Activated CD4-positive, alpha-beta memory T cell treated with anti-CD3 and anti-CD28 coated beads, Interleukin-2, amount 10 ng/mL, durations not matched to agents 7 days and 5 days (primary cell): ENCODE measurements around the gene FBXO31. TPM values are rescaled to one million over a fixed set of nuclear protein-coding genes. Genes with fewer than 3 reads are reported as not detected.

ENCODE experiments used
- CTCF ChIA-PET: fragments of 350-600 bp; sonication (Branson Sonifier 250); formaldehyde crosslinking; loops from one replicate; lab custom pipeline; 2021; ENCODE audit warnings: antibody characterized with exemption, inconsistent platforms; lab: Charles Lee
- POLR2A ChIA-PET: fragments of 350-600 bp; sonication (Branson Sonifier 250); formaldehyde crosslinking; loops from one replicate; lab custom pipeline; 2021; ENCODE audit warnings: antibody characterized with exemption; lab: Charles Lee
- DNase-seq: peaks from one replicate; pipeline ENCODE4 v3.0.0-alpha.2; 2020
- H3K27ac Mint-ChIP-seq: one replicate; pipeline ENCODE4 v1.8.0; 2021; ENCODE audit warnings: mild to moderate bottlenecking, mixed read lengths
- H3K27me3 Mint-ChIP-seq: one replicate; pipeline ENCODE4 v1.8.0; 2021; ENCODE audit warnings: mixed read lengths
- H3K36me3 Mint-ChIP-seq: one replicate; pipeline ENCODE4 v1.8.0; 2021; ENCODE audit warnings: low read depth, mixed read lengths
- H3K4me1 Mint-ChIP-seq: one replicate; pipeline ENCODE4 v1.8.0; 2021; ENCODE audit warnings: mixed read lengths
- H3K4me3 Mint-ChIP-seq: one replicate; pipeline ENCODE4 v1.8.0; 2021; ENCODE audit warnings: mild to moderate bottlenecking, mixed read lengths
- H3K9me3 Mint-ChIP-seq: one replicate; pipeline ENCODE4 v1.8.0; 2021; ENCODE audit warnings: mixed read lengths
- total RNA-seq, 2 experiments: library from RNA; stranded (reverse); gene quantifications; one replicate each; pipeline ENCODE4 v1.2.3, GENCODE V29; 2021

FBXO31 gene
- total RNA-seq, 2 experiments from 2014 or later, result 28.8 to 29.0 TPM

GRCh38 chr16:87418216-87418615 lies 34.6 kb upstream of the FBXO31 start:
- Mint-ChIP-seq H3K27me3 (no peaks in the 10 kb centered on the region), H3K4me1 (no peaks in the 10 kb centered on the region), H3K27ac (no peak overlapping the region), H3K4me3 (no peak overlapping the region), H3K36me3 (no peaks in the 10 kb centered on the region), H3K9me3 (no peaks in the 10 kb centered on the region)
- DNase-seq, result no peak
- POLR2A ChIA-PET, result no interaction called here
- CTCF ChIA-PET, result no interaction called here

DNA sequence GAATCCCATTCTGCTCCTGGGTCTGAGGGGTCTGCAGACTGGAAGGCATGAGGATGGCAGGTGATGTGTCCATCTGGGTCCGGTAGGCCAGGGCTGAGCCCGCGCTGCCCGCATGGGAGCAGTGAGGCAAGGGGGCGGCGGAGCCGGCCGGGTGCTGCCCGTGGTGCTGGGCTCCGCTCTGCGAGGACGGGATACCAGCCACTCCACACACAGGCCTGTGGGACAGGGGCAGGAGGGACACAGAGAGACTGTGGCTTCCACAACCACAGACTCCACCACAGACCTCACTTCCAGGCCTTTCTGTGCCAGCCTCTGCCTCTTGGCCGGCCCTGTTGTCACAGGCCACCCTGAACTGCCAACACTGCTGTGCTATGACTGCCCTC lies 33.9 kb upstream of the FBXO31 start:
- Mint-ChIP-seq H3K36me3 (no peaks in the 10 kb centered on the region), H3K4me1 (no peaks in the 10 kb centered on the region), H3K27ac (no peak overlapping the region), H3K9me3 (no peaks in the 10 kb centered on the region), H3K27me3 (no peaks in the 10 kb centered on the region), H3K4me3 (no peak overlapping the region)
- CTCF ChIA-PET, result interaction anchor here (1.4 to 1.6 kb wide), 2 partner anchors 351 to 352 kb away, joined by 3 to 4 read pairs; no protein-coding TSS in a partner anchor
- DNase-seq, result no peak
- POLR2A ChIA-PET, result interaction anchor here (1.5 kb wide), 1 partner anchor 219 kb away, joined by 9 read pairs; no protein-coding TSS in a partner anchor

DNA sequence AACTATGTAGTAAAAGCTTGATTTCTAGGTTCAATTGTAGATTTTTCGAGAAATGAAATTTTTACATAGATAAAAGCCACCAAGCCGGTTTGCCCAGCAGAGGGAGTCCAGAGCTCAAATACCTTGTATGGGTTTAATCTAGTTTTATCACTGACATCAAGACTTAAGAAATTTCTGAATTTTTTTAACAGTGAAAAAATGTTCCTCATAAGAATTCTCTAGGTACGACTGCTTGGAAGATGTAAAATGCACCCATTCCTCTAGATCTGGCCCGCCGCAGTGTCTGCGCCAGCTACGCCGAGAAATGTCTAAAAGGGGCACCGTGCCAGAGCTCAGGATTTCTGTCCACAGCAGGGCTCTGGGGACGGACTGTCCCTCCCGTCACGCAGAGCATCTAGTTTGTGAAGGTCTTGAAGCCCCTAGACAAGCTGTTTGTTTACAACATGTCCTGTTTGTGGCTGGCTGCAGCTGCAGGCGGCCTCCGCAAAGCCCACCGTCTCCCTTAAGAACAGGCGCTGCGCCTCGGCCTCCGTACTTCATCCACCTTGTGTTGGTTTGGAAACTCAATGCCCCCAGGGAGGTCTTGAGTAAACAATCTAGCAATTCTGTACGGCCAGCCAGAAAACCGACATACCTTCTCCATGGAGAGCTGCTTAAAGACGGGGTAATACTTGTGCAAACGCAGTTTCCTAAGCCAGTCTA lies 33.4 kb upstream of the FBXO31 start:
- Mint-ChIP-seq H3K27ac (no peak overlapping the region), H3K27me3 (no peaks in the 10 kb centered on the region), H3K4me3 (no peak overlapping the region), H3K9me3 (no peaks in the 10 kb centered on the region), H3K36me3 (no peaks in the 10 kb centered on the region), H3K4me1 (no peaks in the 10 kb centered on the region)
- ChIA-PET CTCF (interaction anchor here (0.7 to 1.6 kb wide), 9 partner anchors 9 to 353 kb away, joined by 3 to 12 read pairs (median 4); no protein-coding TSS in a partner anchor), POLR2A (interaction anchor here (1.5 kb wide), 1 partner anchor 219 kb away, joined by 9 read pairs; no protein-coding TSS in a partner anchor)
- DNase-seq, result no peak

DNA sequence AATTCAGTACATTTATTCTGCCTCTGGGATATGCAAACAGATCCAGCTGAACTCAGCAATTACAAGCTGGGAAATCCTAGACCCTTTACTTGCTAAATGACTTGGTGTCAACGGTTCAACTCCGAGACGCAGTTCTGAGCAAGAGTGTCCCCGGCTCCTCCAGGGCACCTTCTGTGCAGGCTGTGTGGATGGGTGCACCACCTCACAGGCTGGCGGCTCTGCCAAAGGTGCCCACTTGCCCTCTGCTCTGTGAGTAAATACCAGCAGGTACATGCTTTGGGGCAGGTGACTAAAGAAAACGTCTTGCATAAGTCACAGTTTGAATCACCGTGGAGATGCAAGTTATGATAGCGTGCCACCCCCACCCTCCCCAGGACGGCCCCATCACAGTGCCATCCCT lies 31.9 kb upstream of the FBXO31 start:
- H3K9me3 Mint-ChIP-seq, result no peaks in the 10 kb centered on the region
- no peaks in the 10 kb centered on the region for H3K4me1 Mint-ChIP-seq
- ChIA-PET POLR2A (no interaction called here), CTCF (interaction anchor here (1.1 kb wide), 1 partner anchor 35 kb away, joined by 4 read pairs; no protein-coding TSS in a partner anchor)
- no peaks in the 10 kb centered on the region for H3K27me3 Mint-ChIP-seq
- no peaks in the 10 kb centered on the region for H3K36me3 Mint-ChIP-seq
- DNase-seq, result no peak
- no peak overlapping the region for H3K27ac Mint-ChIP-seq
- H3K4me3 Mint-ChIP-seq, result no peak overlapping the region

GRCh38 chr16:87414251-87414680 lies 30.7 kb upstream of the FBXO31 start:
- ChIA-PET CTCF (no interaction called here), POLR2A (no interaction called here)
- Mint-ChIP-seq H3K4me1 (no peaks in the 10 kb centered on the region), H3K36me3 (no peaks in the 10 kb centered on the region), H3K4me3 (no peak overlapping the region), H3K27me3 (no peaks in the 10 kb centered on the region), H3K9me3 (no peaks in the 10 kb centered on the region), H3K27ac (no peak overlapping the region)
- DNase-seq, result no peak

- no peak overlapping the region for H3K27ac Mint-ChIP-seq
- no peak for DNase-seq
- H3K27me3 Mint-ChIP-seq, result no peaks in the 10 kb centered on the region
- no peak overlapping the region for H3K4me3 Mint-ChIP-seq
- POLR2A ChIA-PET, result no interaction called here
- CTCF ChIA-PET, result no interaction called here
- H3K4me1 Mint-ChIP-seq, result no peaks in the 10 kb centered on the region
- no peaks in the 10 kb centered on the region for H3K9me3 Mint-ChIP-seq
- no peaks in the 10 kb centered on the region for H3K36me3 Mint-ChIP-seq
These were observed 29.4 kb upstream of the FBXO31 start for GRCh38 chr16:87412996-87413421.

- H3K36me3 Mint-ChIP-seq, result peaks cover under 1% of the 10 kb centered on the region
- no peaks in the 10 kb centered on the region for H3K27me3 Mint-ChIP-seq
- no peak for DNase-seq
- ChIA-PET CTCF (no interaction called here), POLR2A (no interaction called here)
- peaks cover under 1% of the 10 kb centered on the region for H3K4me1 Mint-ChIP-seq
- H3K27ac Mint-ChIP-seq, result no peak overlapping the region
- H3K4me3 Mint-ChIP-seq, result no peak overlapping the region
- H3K9me3 Mint-ChIP-seq, result no peaks in the 10 kb centered on the region
These were observed 28.9 kb upstream of the FBXO31 start for GRCh38 chr16:87412371-87412995.

GRCh38 chr16:87411375-87412271 lies 28.0 kb upstream of the FBXO31 start:
- Mint-ChIP-seq H3K9me3 (no peaks in the 10 kb centered on the region), H3K36me3 (peaks cover 5% of the 10 kb centered on the region), H3K4me1 (peaks cover 5% of the 10 kb centered on the region), H3K27ac (no peak overlapping the region), H3K4me3 (no peak overlapping the region), H3K27me3 (no peaks in the 10 kb centered on the region)
- CTCF ChIA-PET, result no interaction called here
- no peak for DNase-seq
- POLR2A ChIA-PET, result no interaction called here

GRCh38 chr16:87410968-87411367 lies 27.4 kb upstream of the FBXO31 start:
- Mint-ChIP-seq H3K27me3 (no peaks in the 10 kb centered on the region), H3K27ac (no peak overlapping the region)
- CTCF ChIA-PET, result no interaction called here

GRCh38 chr16:87410530-87410929 lies 27.0 kb upstream of the FBXO31 start:
- Mint-ChIP-seq H3K9me3 (no peaks in the 10 kb centered on the region), H3K4me3 (no peak overlapping the region), H3K27ac (no peak overlapping the region), H3K4me1 (peaks cover 5% of the 10 kb centered on the region), H3K27me3 (no peaks in the 10 kb centered on the region), H3K36me3 (peaks cover 10% of the 10 kb centered on the region)
- no peak for DNase-seq
- POLR2A ChIA-PET, result no interaction called here
- CTCF ChIA-PET, result no interaction called here

More at GRCh38 chr16:87410968-87411367, 27.4 kb upstream of the FBXO31 start:
- Mint-ChIP-seq H3K4me1 (peaks cover 5% of the 10 kb centered on the region), H3K9me3 (no peaks in the 10 kb centered on the region), H3K36me3 (peaks cover 7% of the 10 kb centered on the region), H3K4me3 (no peak overlapping the region)
- DNase-seq, result no peak
- POLR2A ChIA-PET, result no interaction called here

DNA sequence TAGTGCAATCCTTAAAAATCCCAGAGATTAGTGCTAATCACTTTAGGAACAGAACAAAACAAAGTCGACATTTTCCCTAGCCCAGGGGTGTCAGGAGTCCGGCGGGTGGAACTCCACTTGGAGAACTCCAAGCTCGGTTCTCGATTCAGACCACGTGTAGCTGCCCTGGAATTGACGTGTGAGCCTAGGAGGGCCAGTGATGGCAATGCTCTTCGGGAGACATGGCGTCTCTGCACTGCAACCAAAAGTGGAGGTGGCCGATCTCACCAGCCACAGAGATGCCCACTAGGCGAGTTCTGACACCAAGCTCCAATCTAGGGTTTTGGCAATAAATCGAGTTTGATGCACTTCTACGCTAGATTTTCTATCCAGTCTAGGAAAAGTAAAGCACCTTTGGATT lies 26.2 kb upstream of the FBXO31 start:
- Mint-ChIP-seq H3K36me3 (peaks cover 16% of the 10 kb centered on the region), H3K27ac (no peak overlapping the region), H3K4me1 (peaks cover 5% of the 10 kb centered on the region), H3K9me3 (no peaks in the 10 kb centered on the region), H3K27me3 (no peaks in the 10 kb centered on the region), H3K4me3 (no peak overlapping the region)
- no peak for DNase-seq
- ChIA-PET CTCF (interaction anchor here (0.6 kb wide), 1 partner anchor 113 kb away, joined by 3 read pairs; no protein-coding TSS in a partner anchor), POLR2A (no interaction called here)

DNA sequence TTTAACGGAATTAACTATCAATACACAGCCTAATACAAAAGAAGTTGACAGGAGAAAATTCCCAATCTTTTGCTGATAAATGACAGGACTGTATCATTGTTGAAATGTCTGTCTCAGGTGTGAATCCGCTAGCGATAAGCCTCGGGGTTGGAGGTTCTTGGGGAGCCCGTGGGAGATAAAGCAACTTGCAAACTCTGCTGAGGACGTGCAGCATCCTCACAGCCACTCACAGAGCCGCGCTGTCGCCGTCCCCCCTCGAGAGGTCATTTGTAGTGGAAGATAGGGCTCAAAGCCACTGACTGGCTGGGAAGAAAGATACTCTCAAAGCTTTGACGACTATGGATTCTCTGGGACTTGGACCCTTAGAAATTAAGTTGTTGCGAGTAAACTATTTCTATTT lies 25.6 kb upstream of the FBXO31 start:
- H3K36me3 Mint-ChIP-seq, result peaks cover 21% of the 10 kb centered on the region
- ChIA-PET POLR2A (no interaction called here), CTCF (interaction anchor here (0.6 kb wide), 1 partner anchor 112 kb away, joined by 3 read pairs; no protein-coding TSS in a partner anchor)
- DNase-seq, result no peak
- H3K4me1 Mint-ChIP-seq, result peaks cover 5% of the 10 kb centered on the region
- no peaks in the 10 kb centered on the region for H3K27me3 Mint-ChIP-seq
- no peaks in the 10 kb centered on the region for H3K9me3 Mint-ChIP-seq
- no peak overlapping the region for H3K27ac Mint-ChIP-seq
- no peak overlapping the region for H3K4me3 Mint-ChIP-seq
